PC-9 (cell line): ENCODE results near the gene CLPTM1. TPM values are rescaled to one million over a fixed set of nuclear protein-coding genes. Genes with fewer than 3 reads are reported as not detected.

Source experiments
- BruUV-seq: library from RNA; stranded (reverse); fragments of 400-500 nt; replicated peaks from 2 replicates; lab custom pipeline; 2021; lab: Mats Ljungman, UMichigan
- CTCF ChIA-PET: fragments of 300-600 bp; sonication (Branson Sonifier 250); formaldehyde crosslinking; loops from one replicate; lab custom pipeline; 2022; ENCODE audit warnings: antibody characterized with exemption; lab: Charles Lee
- POLR2A ChIA-PET: fragments of 300-600 bp; sonication (Branson Sonifier 250); formaldehyde crosslinking; loops from one replicate; lab custom pipeline; 2022; ENCODE audit warnings: antibody characterized with exemption; ENCODE audit not compliant: unreplicated experiment; lab: Charles Lee
- DNase-seq, 2 experiments: peaks; one replicate each; pipeline versions ENCODE4 v3.0.0 to v3.0.0-alpha.2; 2015 to 2022; ENCODE audit warnings: mixed read lengths in 1 of 2
- H2AFZ ChIP-seq: fragments of 200-600 bp; sonication (generic); 2 replicates; pipeline ENCODE4 v1.8.1; 2017; ENCODE audit warnings: antibody characterized with exemption
- H3F3A ChIP-seq: fragments of 200-600 bp; sonication (generic); 2 replicates; pipeline ENCODE4 v1.8.1; 2017; ENCODE audit warnings: antibody characterized with exemption, mild to moderate bottlenecking, low read depth; ENCODE audit not compliant: insufficient read depth
- H3K27ac ChIP-seq: fragments of 200-600 bp; sonication (generic); 2 replicates; pipeline ENCODE4 v1.6.1; 2016; ENCODE audit warnings: mixed run types
- H3K27me3 ChIP-seq: fragments of 200-600 bp; sonication (generic); 2 replicates; pipeline ENCODE4 v1.6.1; 2016; ENCODE audit warnings: low read depth, mixed run types; ENCODE audit not compliant: insufficient read depth
- H3K36me3 ChIP-seq: fragments of 200-600 bp; sonication (generic); 2 replicates; pipeline ENCODE4 v1.6.1; 2016; ENCODE audit warnings: low read depth, mixed run types
- H3K4me1 ChIP-seq: fragments of 200-600 bp; sonication (generic); replicated peaks from 2 replicates; pipeline ENCODE4 v1.6.1; 2016; ENCODE audit warnings: mixed run types; ENCODE audit not compliant: insufficient read depth
- H3K4me2 ChIP-seq: fragments of 200-600 bp; sonication (generic); 2 replicates; pipeline ENCODE4 v1.6.1; 2017; ENCODE audit warnings: mixed run types
- H3K4me3 ChIP-seq: fragments of 200-600 bp; sonication (generic); 2 replicates; pipeline ENCODE4 v1.6.1; 2016; ENCODE audit warnings: mixed run types
- H3K79me2 ChIP-seq: fragments of 200-600 bp; sonication (generic); 2 replicates; pipeline ENCODE4 v1.6.1; 2017; ENCODE audit warnings: low read depth, mixed run types
- H3K9me2 ChIP-seq: fragments of 200-600 bp; sonication (generic); 2 replicates; pipeline ENCODE4 v1.8.1; 2017; ENCODE audit warnings: mild to moderate bottlenecking; ENCODE audit not compliant: insufficient read depth
- H3K9me3 ChIP-seq: fragments of 200-600 bp; sonication (generic); 2 replicates; pipeline ENCODE4 v1.8.1; 2016; ENCODE audit warnings: low read depth; ENCODE audit not compliant: insufficient read depth
- H4K20me1 ChIP-seq: fragments of 200-600 bp; sonication (generic); 2 replicates; pipeline ENCODE4 v1.8.1; 2017; ENCODE audit not compliant: insufficient read depth
- EZH2 ChIP-seq: fragments of 200-600 bp; sonication (generic); IDR thresholded peaks from 2 replicates; pipeline ENCODE4 v1.8.0; 2017; ENCODE audit warnings: antibody characterized with exemption, low read depth
- intact Hi-C: fragments of 100-400 bp; cut with micrococcal nuclease; formaldehyde crosslinking; loops from one replicate; pipeline ENCODE4 v1.10.0; 2022; ENCODE audit not compliant: unreplicated experiment
- total RNA-seq: library from RNA; stranded (reverse); gene quantifications from 2 replicates; pipeline ENCODE4 v1.2.3, GENCODE V29; 2021
- TF ChIP-seq, protein P1 (sequence below): fragments of 200-600 bp; sonication (generic); conservative IDR thresholded peaks from 2 replicates; pipeline ENCODE4 v1.6.1; 2017; ENCODE audit warnings: mixed run types, antibody characterized with exemption, mild to moderate bottlenecking, moderate library complexity

Gene CLPTM1
- total RNA-seq, 1 experiment from 2014 or later = 98.2 TPM

DNA sequence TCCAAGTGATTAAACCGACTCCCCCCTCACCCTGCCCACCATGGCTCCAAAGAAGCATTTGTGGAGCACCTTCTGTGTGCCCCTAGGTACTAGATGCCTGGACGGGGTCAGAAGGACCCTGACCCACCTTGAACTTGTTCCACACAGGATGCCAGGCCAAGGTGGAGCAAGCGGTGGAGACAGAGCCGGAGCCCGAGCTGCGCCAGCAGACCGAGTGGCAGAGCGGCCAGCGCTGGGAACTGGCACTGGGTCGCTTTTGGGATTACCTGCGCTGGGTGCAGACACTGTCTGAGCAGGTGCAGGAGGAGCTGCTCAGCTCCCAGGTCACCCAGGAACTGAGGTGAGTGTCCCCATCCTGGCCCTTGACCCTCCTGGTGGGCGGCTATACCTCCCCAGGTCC lies 47.6 kb upstream of the CLPTM1 start:
- POLR2A ChIA-PET = interaction anchor here (0.7 kb wide), 1 partner anchor 47 kb away, joined by 4 read pairs; no protein-coding TSS in a partner anchor

DNA sequence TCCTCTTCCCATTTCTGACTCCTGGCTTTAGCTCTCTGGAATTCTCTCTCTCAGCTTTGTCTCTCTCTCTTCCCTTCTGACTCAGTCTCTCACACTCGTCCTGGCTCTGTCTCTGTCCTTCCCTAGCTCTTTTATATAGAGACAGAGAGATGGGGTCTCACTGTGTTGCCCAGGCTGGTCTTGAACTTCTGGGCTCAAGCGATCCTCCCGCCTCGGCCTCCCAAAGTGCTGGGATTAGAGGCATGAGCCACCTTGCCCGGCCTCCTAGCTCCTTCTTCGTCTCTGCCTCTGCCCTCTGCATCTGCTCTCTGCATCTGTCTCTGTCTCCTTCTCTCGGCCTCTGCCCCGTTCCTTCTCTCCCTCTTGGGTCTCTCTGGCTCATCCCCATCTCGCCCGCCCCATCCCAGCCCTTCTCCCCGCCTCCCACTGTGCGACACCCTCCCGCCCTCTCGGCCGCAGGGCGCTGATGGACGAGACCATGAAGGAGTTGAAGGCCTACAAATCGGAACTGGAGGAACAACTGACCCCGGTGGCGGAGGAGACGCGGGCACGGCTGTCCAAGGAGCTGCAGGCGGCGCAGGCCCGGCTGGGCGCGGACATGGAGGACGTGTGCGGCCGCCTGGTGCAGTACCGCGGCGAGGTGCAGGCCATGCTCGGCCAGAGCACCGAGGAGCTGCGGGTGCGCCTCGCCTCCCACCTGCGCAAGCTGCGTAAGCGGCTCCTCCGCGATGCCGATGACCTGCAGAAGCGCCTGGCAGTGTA lies 46.9 kb upstream of the CLPTM1 start:
- H3F3A ChIP-seq = peaks cover 28% of the 10 kb centered on the region; the same call in 1 of the 2 replicates
- peaks cover 8% of the 10 kb centered on the region; the same call in 1 of the 2 replicates for H4K20me1 ChIP-seq
- no peak overlapping the region for H3K27ac ChIP-seq
- TF ChIP-seq, protein P1, sequence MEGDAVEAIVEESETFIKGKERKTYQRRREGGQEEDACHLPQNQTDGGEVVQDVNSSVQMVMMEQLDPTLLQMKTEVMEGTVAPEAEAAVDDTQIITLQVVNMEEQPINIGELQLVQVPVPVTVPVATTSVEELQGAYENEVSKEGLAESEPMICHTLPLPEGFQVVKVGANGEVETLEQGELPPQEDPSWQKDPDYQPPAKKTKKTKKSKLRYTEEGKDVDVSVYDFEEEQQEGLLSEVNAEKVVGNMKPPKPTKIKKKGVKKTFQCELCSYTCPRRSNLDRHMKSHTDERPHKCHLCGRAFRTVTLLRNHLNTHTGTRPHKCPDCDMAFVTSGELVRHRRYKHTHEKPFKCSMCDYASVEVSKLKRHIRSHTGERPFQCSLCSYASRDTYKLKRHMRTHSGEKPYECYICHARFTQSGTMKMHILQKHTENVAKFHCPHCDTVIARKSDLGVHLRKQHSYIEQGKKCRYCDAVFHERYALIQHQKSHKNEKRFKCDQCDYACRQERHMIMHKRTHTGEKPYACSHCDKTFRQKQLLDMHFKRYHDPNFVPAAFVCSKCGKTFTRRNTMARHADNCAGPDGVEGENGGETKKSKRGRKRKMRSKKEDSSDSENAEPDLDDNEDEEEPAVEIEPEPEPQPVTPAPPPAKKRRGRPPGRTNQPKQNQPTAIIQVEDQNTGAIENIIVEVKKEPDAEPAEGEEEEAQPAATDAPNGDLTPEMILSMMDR = no peak
- TF ChIP-seq EZH2 = no peak
- ChIA-PET POLR2A (interaction anchor here (0.7 kb wide), 1 partner anchor 47 kb away, joined by 4 read pairs; no protein-coding TSS in a partner anchor), CTCF (no interaction called here)
- peak in 1 of 2 experiments; percentile 21 for DNase-seq
- no peaks in the 10 kb centered on the region for H3K36me3 ChIP-seq
- no TSS peak for BruUV-seq
- intact Hi-C loops = loop anchor here (10.0 kb wide), 1 partner anchor 147 kb away; no protein-coding TSS in a partner anchor
- H3K9me2 ChIP-seq = no peaks in the 10 kb centered on the region
- H3K79me2 ChIP-seq = no peaks in the 10 kb centered on the region
- no peaks in the 10 kb centered on the region for H3K9me3 ChIP-seq
- H3K4me2 ChIP-seq = no peak overlapping the region
- H3K4me3 ChIP-seq = no peak overlapping the region
- no peaks in the 10 kb centered on the region for H3K27me3 ChIP-seq
- H3K4me1 ChIP-seq = peaks cover 11% of the 10 kb centered on the region
- no peak overlapping the region for H2AFZ ChIP-seq

More for the DNA sequence above, 47.6 kb upstream of the CLPTM1 start:
- TF ChIP-seq, protein P1 = no peak
- TF ChIP-seq EZH2 = no peak
- CTCF ChIA-PET = no interaction called here
- BruUV-seq = no TSS peak
- intact Hi-C loops = loop anchor here (2.0 to 10.0 kb wide), 2 partner anchors 47 to 147 kb away; partner anchors contain the start of gene CLPTM1
- H3K27ac ChIP-seq = no peak overlapping the region
- H3K79me2 ChIP-seq = no peaks in the 10 kb centered on the region
- H3K4me3 ChIP-seq = no peak overlapping the region
- peaks cover 31% of the 10 kb centered on the region; the same call in 1 of the 2 replicates for H3F3A ChIP-seq
- peaks cover 8% of the 10 kb centered on the region; the same call in 1 of the 2 replicates for H4K20me1 ChIP-seq
- H3K9me3 ChIP-seq = no peaks in the 10 kb centered on the region
- no peaks in the 10 kb centered on the region for H3K27me3 ChIP-seq
- H2AFZ ChIP-seq = no peak overlapping the region
- H3K36me3 ChIP-seq = 0 out of 2 replicates have a peak, but pooled peaks cover 1% of the 10 kb centered on the region
- H3K4me1 ChIP-seq = peaks cover 11% of the 10 kb centered on the region
- H3K4me2 ChIP-seq = no peak overlapping the region
- peak in 1 of 2 experiments; percentile 28 for DNase-seq
- H3K9me2 ChIP-seq = no peaks in the 10 kb centered on the region

DNA sequence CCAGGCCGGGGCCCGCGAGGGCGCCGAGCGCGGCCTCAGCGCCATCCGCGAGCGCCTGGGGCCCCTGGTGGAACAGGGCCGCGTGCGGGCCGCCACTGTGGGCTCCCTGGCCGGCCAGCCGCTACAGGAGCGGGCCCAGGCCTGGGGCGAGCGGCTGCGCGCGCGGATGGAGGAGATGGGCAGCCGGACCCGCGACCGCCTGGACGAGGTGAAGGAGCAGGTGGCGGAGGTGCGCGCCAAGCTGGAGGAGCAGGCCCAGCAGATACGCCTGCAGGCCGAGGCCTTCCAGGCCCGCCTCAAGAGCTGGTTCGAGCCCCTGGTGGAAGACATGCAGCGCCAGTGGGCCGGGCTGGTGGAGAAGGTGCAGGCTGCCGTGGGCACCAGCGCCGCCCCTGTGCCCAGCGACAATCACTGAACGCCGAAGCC lies 46.3 kb upstream of the CLPTM1 start:
- Histone ChIP-seq H3K79me2 (no peaks in the 10 kb centered on the region), H4K20me1 (peaks cover 6% of the 10 kb centered on the region; the same call in 1 of the 2 replicates), H3K27ac (no peak overlapping the region), H3F3A (peaks cover 32% of the 10 kb centered on the region; the same call in 1 of the 2 replicates), H2AFZ (no peak overlapping the region), H3K9me2 (no peaks in the 10 kb centered on the region), H3K36me3 (no peaks in the 10 kb centered on the region), H3K4me1 (peaks cover 12% of the 10 kb centered on the region), H3K27me3 (no peaks in the 10 kb centered on the region), H3K4me3 (no peak overlapping the region), H3K4me2 (no peak overlapping the region), H3K9me3 (no peaks in the 10 kb centered on the region)
- no TSS peak for BruUV-seq
- intact Hi-C loops = loop anchor here (10.0 kb wide), 1 partner anchor 146 kb away; no protein-coding TSS in a partner anchor
- ChIA-PET CTCF (no interaction called here), POLR2A (no interaction called here)
- DNase-seq = peak in 1 of 2 experiments; percentile 5
- TF ChIP-seq, protein P1 = no peak
- TF ChIP-seq EZH2 = no peak
